Measurements from ENCODE around the gene RNF207. TPM values are rescaled to one million over a fixed set of nuclear protein-coding genes. Genes with fewer than 3 reads are reported as not detected.

RNF207 gene
- total RNA-seq, 1 experiment from 2014 or later: 95.4 TPM

GRCh38 chr1:6268415-6268814, 62.5 kb downstream of the RNF207 start:
- BruUV-seq (replicated peaks): TSS peak; percentile 99
- no peak overlapping the region for H3K4me3 ChIP-seq (ENCODE audit: low read length)
- no peaks in the 10 kb centered on the region for H4K20me1 ChIP-seq (ENCODE audit: low read length)
- peak overlapping the region; percentile 51 for H3K4me2 ChIP-seq (ENCODE audit: low read length)
- H3K79me2 ChIP-seq (ENCODE audit: low read length): no peaks in the 10 kb centered on the region
- POLR2A ChIA-PET (ENCODE audit: unreplicated experiment): no interaction called here
- H3K9me2 ChIP-seq (replicated peaks; ENCODE audit: low read length): no peaks in the 10 kb centered on the region
- H2AFZ ChIP-seq (ENCODE audit: low read length): no peak overlapping the region
- H3F3A ChIP-seq (ENCODE audit: low read length, unreplicated experiment): no peaks in the 10 kb centered on the region
- CTCF ChIA-PET: interaction anchor here (0.6 kb wide), 1 partner anchor 22 kb away, joined by 3 read pairs; no protein-coding TSS in a partner anchor
- peak overlapping the region; percentile 74 for H3K27ac ChIP-seq (ENCODE audit: low read length)
- H3K36me3 ChIP-seq (ENCODE audit: low read depth, low read length): no peaks in the 10 kb centered on the region; the same call in 1 of the 2 replicates
- peak overlapping the region; percentile 23; the same call in 1 of the 2 replicates for H3K9ac ChIP-seq (ENCODE audit: low read length)
- H3K9me3 ChIP-seq (ENCODE audit: low read length): no peaks in the 10 kb centered on the region
- intact Hi-C loops (cut with micrococcal nuclease): no loop called here
- no peak for ATAC-seq
- no peak for DNase-seq
- H3K4me1 ChIP-seq (ENCODE audit: insufficient read depth, low read length): peaks cover 53% of the 10 kb centered on the region
- no peaks in the 10 kb centered on the region for H3K27me3 ChIP-seq (ENCODE audit: low read length)
- TF ChIP-seq EZH2 (IDR thresholded peaks at IDR 0.05; ENCODE audit: low read length, unreplicated experiment): no peak
- TF ChIP-seq CTCF (conservative IDR thresholded peaks at IDR 0.05; ENCODE audit: low read depth, low read length): no peak
- no peak for TF ChIP-seq EZH2phosphoT487 (IDR thresholded peaks at IDR 0.05; ENCODE audit: borderline replicate concordance, low read length)

- H3K36me3 ChIP-seq (ENCODE audit: low read depth, low read length): no peaks in the 10 kb centered on the region; the same call in 1 of the 2 replicates
- TF ChIP-seq EZH2 (IDR thresholded peaks at IDR 0.05; ENCODE audit: low read length, unreplicated experiment) (no peak), CTCF (conservative IDR thresholded peaks at IDR 0.05; ENCODE audit: low read depth, low read length) (no peak), EZH2phosphoT487 (IDR thresholded peaks at IDR 0.05; ENCODE audit: borderline replicate concordance, low read length) (no peak)
- H3K9ac ChIP-seq (ENCODE audit: low read length): no peak overlapping the region
- no peak for DNase-seq
- POLR2A ChIA-PET (ENCODE audit: unreplicated experiment): no interaction called here
- intact Hi-C loops (cut with micrococcal nuclease): no loop called here
- H3K27ac ChIP-seq (ENCODE audit: low read length): peak overlapping the region; percentile 74; the same call in 1 of the 2 replicates
- CTCF ChIA-PET: no interaction called here
- H3K4me1 ChIP-seq (ENCODE audit: insufficient read depth, low read length): peaks cover 56% of the 10 kb centered on the region
- ATAC-seq: no peak
- no peaks in the 10 kb centered on the region for H3F3A ChIP-seq (ENCODE audit: low read length, unreplicated experiment)
- BruUV-seq (replicated peaks): no TSS peak
- no peak overlapping the region for H3K4me3 ChIP-seq (ENCODE audit: low read length)
- H3K4me2 ChIP-seq (ENCODE audit: low read length): no peak overlapping the region
- no peaks in the 10 kb centered on the region for H3K9me3 ChIP-seq (ENCODE audit: low read length)
- no peaks in the 10 kb centered on the region for H3K79me2 ChIP-seq (ENCODE audit: low read length)
- no peaks in the 10 kb centered on the region for H3K9me2 ChIP-seq (replicated peaks; ENCODE audit: low read length)
- no peaks in the 10 kb centered on the region for H4K20me1 ChIP-seq (ENCODE audit: low read length)
- H3K27me3 ChIP-seq (ENCODE audit: low read length): no peaks in the 10 kb centered on the region
- H2AFZ ChIP-seq (ENCODE audit: low read length): no peak overlapping the region
Observed at GRCh38 chr1:6269296-6269695, 63.4 kb downstream of the RNF207 start.

GRCh38 chr1:6269720-6270400, 63.9 kb downstream of the RNF207 start:
- Histone ChIP-seq H3K4me2 (ENCODE audit: low read length) (peak overlapping the region; percentile 19; the same call in 1 of the 2 replicates), H3K36me3 (ENCODE audit: low read depth, low read length) (no peaks in the 10 kb centered on the region; the same call in 1 of the 2 replicates)
- CTCF ChIA-PET: no interaction called here

More at GRCh38 chr1:6269720-6270400, 63.9 kb downstream of the RNF207 start:
- H3K9me2 ChIP-seq (replicated peaks; ENCODE audit: low read length): no peaks in the 10 kb centered on the region
- no peaks in the 10 kb centered on the region for H3K9me3 ChIP-seq (ENCODE audit: low read length)
- TF ChIP-seq EZH2phosphoT487 (IDR thresholded peaks at IDR 0.05; ENCODE audit: borderline replicate concordance, low read length) (no peak), EZH2 (IDR thresholded peaks at IDR 0.05; ENCODE audit: low read length, unreplicated experiment) (no peak), CTCF (conservative IDR thresholded peaks at IDR 0.05; ENCODE audit: low read depth, low read length) (no peak)
- BruUV-seq (replicated peaks): no TSS peak
- no peak overlapping the region for H3K9ac ChIP-seq (ENCODE audit: low read length)
- H4K20me1 ChIP-seq (ENCODE audit: low read length): no peaks in the 10 kb centered on the region
- ATAC-seq: peak; percentile 19
- no peaks in the 10 kb centered on the region for H3K79me2 ChIP-seq (ENCODE audit: low read length)
- no peaks in the 10 kb centered on the region for H3K27me3 ChIP-seq (ENCODE audit: low read length)
- H3K27ac ChIP-seq (ENCODE audit: low read length): no peak overlapping the region; the same call in 1 of the 2 replicates
- no peak overlapping the region for H2AFZ ChIP-seq (ENCODE audit: low read length)
- POLR2A ChIA-PET (ENCODE audit: unreplicated experiment): no interaction called here
- no peak for DNase-seq
- H3K4me1 ChIP-seq (ENCODE audit: insufficient read depth, low read length): peaks cover 56% of the 10 kb centered on the region
- no peaks in the 10 kb centered on the region for H3F3A ChIP-seq (ENCODE audit: low read length, unreplicated experiment)
- intact Hi-C loops (cut with micrococcal nuclease): no loop called here
- no peak overlapping the region for H3K4me3 ChIP-seq (ENCODE audit: low read length)

Measured in PC-3 (cell line).